ENCODE results near the gene RAD51B.

The RAD51B gene

GRCh38 chr14:68407285-68407684, 587.7 kb downstream of the RAD51B start:
- peak overlapping the region; percentile 45 for H3K27ac Mint-ChIP-seq
- H3K4me1 Mint-ChIP-seq (ENCODE audit: low read depth): peaks cover 62% of the 10 kb centered on the region
- no peaks in the 10 kb centered on the region for H3K36me3 Mint-ChIP-seq (ENCODE audit: low read depth)
- H3K4me3 Mint-ChIP-seq: no peak overlapping the region
- no peaks in the 10 kb centered on the region for H3K27me3 Mint-ChIP-seq
- H3K9me3 Mint-ChIP-seq: no peaks in the 10 kb centered on the region

GRCh38 chr14:68407825-68408224, 588.2 kb downstream of the RAD51B start:
- H3K4me3 Mint-ChIP-seq: no peak overlapping the region
- peak overlapping the region; percentile 45 for H3K27ac Mint-ChIP-seq
- no peaks in the 10 kb centered on the region for H3K9me3 Mint-ChIP-seq
- peaks cover 57% of the 10 kb centered on the region for H3K4me1 Mint-ChIP-seq (ENCODE audit: low read depth)
- H3K36me3 Mint-ChIP-seq (ENCODE audit: low read depth): no peaks in the 10 kb centered on the region
- no peaks in the 10 kb centered on the region for H3K27me3 Mint-ChIP-seq

GRCh38 chr14:68408680-68409079, 589.1 kb downstream of the RAD51B start:
- no peaks in the 10 kb centered on the region for H3K27me3 Mint-ChIP-seq
- H3K4me1 Mint-ChIP-seq (ENCODE audit: low read depth): peaks cover 50% of the 10 kb centered on the region
- no peak overlapping the region for H3K4me3 Mint-ChIP-seq
- H3K9me3 Mint-ChIP-seq: no peaks in the 10 kb centered on the region
- H3K27ac Mint-ChIP-seq: peak overlapping the region; percentile 22
- H3K36me3 Mint-ChIP-seq (ENCODE audit: low read depth): no peaks in the 10 kb centered on the region

- Mint-ChIP-seq H3K9me3 (no peaks in the 10 kb centered on the region), H3K4me1 (ENCODE audit: low read depth) (peaks cover 43% of the 10 kb centered on the region), H3K36me3 (ENCODE audit: low read depth) (no peaks in the 10 kb centered on the region), H3K4me3 (no peak overlapping the region), H3K27me3 (no peaks in the 10 kb centered on the region), H3K27ac (peak overlapping the region; percentile 23)
These were observed 589.8 kb downstream of the RAD51B start for GRCh38 chr14:68409387-68409786.

- Mint-ChIP-seq H3K36me3 (ENCODE audit: low read depth) (no peaks in the 10 kb centered on the region), H3K4me3 (no peak overlapping the region), H3K4me1 (ENCODE audit: low read depth) (peaks cover 20% of the 10 kb centered on the region), H3K9me3 (no peaks in the 10 kb centered on the region), H3K27me3 (no peaks in the 10 kb centered on the region), H3K27ac (no peak overlapping the region)
These were observed 593.2 kb downstream of the RAD51B start for GRCh38 chr14:68412505-68413465.

GRCh38 chr14:68413509-68413908, 593.9 kb downstream of the RAD51B start:
- no peaks in the 10 kb centered on the region for H3K27me3 Mint-ChIP-seq
- no peaks in the 10 kb centered on the region for H3K36me3 Mint-ChIP-seq (ENCODE audit: low read depth)
- H3K27ac Mint-ChIP-seq: no peak overlapping the region
- no peaks in the 10 kb centered on the region for H3K9me3 Mint-ChIP-seq
- no peak overlapping the region for H3K4me3 Mint-ChIP-seq
- peaks cover 17% of the 10 kb centered on the region for H3K4me1 Mint-ChIP-seq (ENCODE audit: low read depth)

- Mint-ChIP-seq H3K4me3 (no peak overlapping the region), H3K27ac (no peak overlapping the region), H3K36me3 (ENCODE audit: low read depth) (no peaks in the 10 kb centered on the region), H3K9me3 (no peaks in the 10 kb centered on the region), H3K27me3 (no peaks in the 10 kb centered on the region), H3K4me1 (ENCODE audit: low read depth) (peaks cover 19% of the 10 kb centered on the region)
These were observed 594.5 kb downstream of the RAD51B start for GRCh38 chr14:68414121-68414520.

- H3K9me3 Mint-ChIP-seq: no peaks in the 10 kb centered on the region
- H3K27me3 Mint-ChIP-seq: no peaks in the 10 kb centered on the region
- H3K27ac Mint-ChIP-seq: no peak overlapping the region
- peaks cover 18% of the 10 kb centered on the region for H3K4me1 Mint-ChIP-seq (ENCODE audit: low read depth)
- H3K36me3 Mint-ChIP-seq (ENCODE audit: low read depth): no peaks in the 10 kb centered on the region
- no peak overlapping the region for H3K4me3 Mint-ChIP-seq
These were observed 596.6 kb downstream of the RAD51B start for GRCh38 chr14:68416171-68416570.

GRCh38 chr14:68417009-68417650, 597.6 kb downstream of the RAD51B start:
- Mint-ChIP-seq H3K27ac (no peak overlapping the region), H3K9me3 (no peaks in the 10 kb centered on the region), H3K4me1 (ENCODE audit: low read depth) (peaks cover 18% of the 10 kb centered on the region), H3K27me3 (no peaks in the 10 kb centered on the region), H3K36me3 (ENCODE audit: low read depth) (no peaks in the 10 kb centered on the region), H3K4me3 (no peak overlapping the region)

GRCh38 chr14:68418174-68419118, 598.9 kb downstream of the RAD51B start:
- Mint-ChIP-seq H3K4me1 (ENCODE audit: low read depth) (peaks cover 18% of the 10 kb centered on the region), H3K9me3 (no peaks in the 10 kb centered on the region), H3K27ac (no peak overlapping the region), H3K36me3 (ENCODE audit: low read depth) (no peaks in the 10 kb centered on the region), H3K4me3 (no peak overlapping the region), H3K27me3 (no peaks in the 10 kb centered on the region)

- Mint-ChIP-seq H3K9me3 (no peaks in the 10 kb centered on the region), H3K36me3 (ENCODE audit: low read depth) (no peaks in the 10 kb centered on the region), H3K4me1 (ENCODE audit: low read depth) (peaks cover 18% of the 10 kb centered on the region), H3K27me3 (no peaks in the 10 kb centered on the region), H3K4me3 (no peak overlapping the region), H3K27ac (no peak overlapping the region)
These were observed 600.8 kb downstream of the RAD51B start for GRCh38 chr14:68420350-68420749.

GRCh38 chr14:68421116-68421515, 601.5 kb downstream of the RAD51B start:
- no peaks in the 10 kb centered on the region for H3K36me3 Mint-ChIP-seq (ENCODE audit: low read depth)
- H3K27me3 Mint-ChIP-seq: no peaks in the 10 kb centered on the region
- H3K4me1 Mint-ChIP-seq (ENCODE audit: low read depth): peaks cover 18% of the 10 kb centered on the region
- no peak overlapping the region for H3K4me3 Mint-ChIP-seq
- H3K9me3 Mint-ChIP-seq: no peaks in the 10 kb centered on the region
- H3K27ac Mint-ChIP-seq: no peak overlapping the region

GRCh38 chr14:68423686-68424085, 604.1 kb downstream of the RAD51B start:
- Mint-ChIP-seq H3K27me3 (no peaks in the 10 kb centered on the region), H3K4me1 (ENCODE audit: low read depth) (peaks cover 13% of the 10 kb centered on the region), H3K9me3 (peaks cover 5% of the 10 kb centered on the region), H3K4me3 (no peak overlapping the region), H3K27ac (no peak overlapping the region), H3K36me3 (ENCODE audit: low read depth) (no peaks in the 10 kb centered on the region)

GRCh38 chr14:68424443-68425172, 605.0 kb downstream of the RAD51B start:
- Mint-ChIP-seq H3K4me3 (no peak overlapping the region), H3K27ac (no peak overlapping the region)

More at GRCh38 chr14:68424443-68425172, 605.0 kb downstream of the RAD51B start:
- Mint-ChIP-seq H3K27me3 (no peaks in the 10 kb centered on the region), H3K4me1 (ENCODE audit: low read depth) (peaks cover 4% of the 10 kb centered on the region), H3K9me3 (peaks cover 8% of the 10 kb centered on the region), H3K36me3 (ENCODE audit: low read depth) (no peaks in the 10 kb centered on the region)

Data from stimulated activated naive CD8-positive, alpha-beta T cell treated with anti-CD3 and anti-CD28 coated beads, Interleukin-15, Interleukin-2, amounts not matched to agents 100 ng/mL and 50 ng/mL, for 24 hours (primary cell).